AG04450 (cell line): ENCODE results near the gene ERI3. TPM values are rescaled to one million over a fixed set of nuclear protein-coding genes. Genes with fewer than 3 reads are reported as not detected.

ENCODE experiments used
- CTCF ChIA-PET: fragments of 300-600, 350-600 bp; formaldehyde crosslinking; extraction: SDS; loops from one replicate; lab custom pipeline; 2022; ENCODE audit warnings: antibody characterized with exemption, inconsistent platforms; lab: Charles Lee
- POLR2A ChIA-PET: fragments of 350-600 bp; formaldehyde crosslinking; extraction: SDS; loops from one replicate; lab custom pipeline; 2021; ENCODE audit warnings: antibody characterized with exemption, inconsistent platforms; lab: Yijun Ruan, JAX
- DNase-seq: peaks from one replicate; pipeline ENCODE4 v3.0.0-alpha.2; 2011; ENCODE audit warnings: low read depth, low spot score
- H3K27ac ChIP-seq: one replicate; pipeline ENCODE4 v1.5.1; 2012; ENCODE audit warnings: low read depth, low read length, control low read depth
- H3K27me3 ChIP-seq: one replicate; pipeline ENCODE4 v1.6.0; 2012; ENCODE audit warnings: low read length; ENCODE audit not compliant: control insufficient read depth, insufficient read depth
- H3K4me3 ChIP-seq: 2 replicates; pipeline ENCODE4 v1.5.1; 2011; ENCODE audit warnings: mild to moderate bottlenecking, low read depth, low read length, control low read depth
- H3K9me3 ChIP-seq: 2 replicates; pipeline ENCODE4 v1.5.1; 2012; ENCODE audit warnings: low read length; ENCODE audit not compliant: control insufficient read depth, insufficient read depth
- polyA plus RNA-seq: library from polyadenylated mRNA; depleted of rRNA; stranded (reverse); fragments of >200 nt; gene quantifications from 2 replicates; pipeline ENCODE4 v1.2.3, GENCODE V29; 2011
- TF ChIP-seq, protein P1 (sequence below): IDR thresholded peaks from 2 replicates; pipeline ENCODE4 v1.5.1; 2011; ENCODE audit warnings: low read depth, low read length, control low read depth, inconsistent platforms

The ERI3 gene
- polyA plus RNA-seq, 1 experiment = 46.2 TPM

DNA sequence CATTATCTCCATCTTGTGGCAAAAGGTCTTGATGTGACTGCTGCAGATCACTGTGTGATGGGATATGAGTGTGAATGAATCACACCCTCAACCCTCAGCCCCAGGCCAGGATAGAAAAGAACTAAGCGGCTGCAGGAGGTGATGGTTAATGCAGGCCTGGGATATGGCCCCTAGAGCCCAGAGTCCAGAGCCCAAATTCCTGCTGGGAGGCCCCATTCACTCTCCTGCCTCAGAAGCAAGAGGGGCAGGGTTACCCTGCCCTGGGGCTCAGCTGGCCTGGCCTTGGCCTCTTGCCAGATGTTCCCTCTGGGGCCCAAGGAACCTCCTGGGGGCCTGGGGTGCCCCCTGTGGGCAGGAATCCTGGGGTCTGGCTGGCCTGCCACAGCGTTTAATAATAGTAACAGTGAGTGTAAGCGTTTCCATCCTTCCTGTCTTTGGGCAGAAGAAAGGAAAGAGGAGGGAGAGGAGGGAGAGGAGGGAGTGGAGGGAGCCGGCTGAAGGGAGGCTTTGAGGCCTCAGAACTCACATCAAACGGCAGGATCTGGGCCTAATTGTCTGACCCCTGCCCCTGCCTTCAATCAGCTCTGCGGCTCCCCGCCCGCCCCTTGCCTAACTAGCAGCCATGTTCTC lies 115.6 kb downstream of the ERI3 start:
- ChIA-PET POLR2A (interaction anchor here (1.6 kb wide), 1 partner anchor 19 kb away, joined by 3 read pairs; no protein-coding TSS in a partner anchor), CTCF (interaction anchor here (0.8 to 3.8 kb wide), 9 partner anchors 9 to 414 kb away, joined by 3 to 34 read pairs (median 3); no protein-coding TSS in a partner anchor)
- Histone ChIP-seq H3K9me3 (no peaks in the 10 kb centered on the region; the same call in 1 of the 2 replicates), H3K4me3 (no peak overlapping the region), H3K27me3 (no peaks in the 10 kb centered on the region), H3K27ac (peak overlapping the region; percentile 52)
- DNase-seq = no peak
- TF ChIP-seq, protein P1, sequence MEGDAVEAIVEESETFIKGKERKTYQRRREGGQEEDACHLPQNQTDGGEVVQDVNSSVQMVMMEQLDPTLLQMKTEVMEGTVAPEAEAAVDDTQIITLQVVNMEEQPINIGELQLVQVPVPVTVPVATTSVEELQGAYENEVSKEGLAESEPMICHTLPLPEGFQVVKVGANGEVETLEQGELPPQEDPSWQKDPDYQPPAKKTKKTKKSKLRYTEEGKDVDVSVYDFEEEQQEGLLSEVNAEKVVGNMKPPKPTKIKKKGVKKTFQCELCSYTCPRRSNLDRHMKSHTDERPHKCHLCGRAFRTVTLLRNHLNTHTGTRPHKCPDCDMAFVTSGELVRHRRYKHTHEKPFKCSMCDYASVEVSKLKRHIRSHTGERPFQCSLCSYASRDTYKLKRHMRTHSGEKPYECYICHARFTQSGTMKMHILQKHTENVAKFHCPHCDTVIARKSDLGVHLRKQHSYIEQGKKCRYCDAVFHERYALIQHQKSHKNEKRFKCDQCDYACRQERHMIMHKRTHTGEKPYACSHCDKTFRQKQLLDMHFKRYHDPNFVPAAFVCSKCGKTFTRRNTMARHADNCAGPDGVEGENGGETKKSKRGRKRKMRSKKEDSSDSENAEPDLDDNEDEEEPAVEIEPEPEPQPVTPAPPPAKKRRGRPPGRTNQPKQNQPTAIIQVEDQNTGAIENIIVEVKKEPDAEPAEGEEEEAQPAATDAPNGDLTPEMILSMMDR = peak; percentile 37

DNA sequence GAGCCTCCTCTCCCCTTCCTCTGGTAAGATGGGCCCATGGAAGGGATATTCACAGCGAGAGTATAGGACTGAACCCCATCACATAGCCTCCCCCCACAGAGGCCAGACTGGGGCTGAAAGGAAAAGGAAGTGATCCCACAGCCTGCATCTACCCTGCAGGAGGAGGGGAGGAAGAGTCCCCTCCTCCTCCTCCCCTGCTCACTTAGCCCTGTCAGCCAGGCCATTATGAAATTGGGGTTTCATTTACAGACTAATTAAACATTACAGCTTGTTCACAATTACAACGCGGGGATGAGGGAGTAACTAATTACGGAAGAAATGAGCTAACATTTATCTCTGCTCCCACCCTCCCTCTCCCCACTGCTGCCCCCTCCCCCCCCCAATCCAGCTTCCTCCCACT lies 116.4 kb downstream of the ERI3 start:
- H3K4me3 ChIP-seq = no peak overlapping the region
- no peak overlapping the region for H3K27ac ChIP-seq
- POLR2A ChIA-PET = no interaction called here
- no peaks in the 10 kb centered on the region for H3K27me3 ChIP-seq
- no peaks in the 10 kb centered on the region; the same call in 1 of the 2 replicates for H3K9me3 ChIP-seq
- CTCF ChIA-PET = interaction anchor here (0.5 to 3.8 kb wide), 12 partner anchors 9 to 414 kb away, joined by 3 to 34 read pairs (median 3); no protein-coding TSS in a partner anchor
- TF ChIP-seq, protein P1 = no peak
- no peak for DNase-seq

DNA sequence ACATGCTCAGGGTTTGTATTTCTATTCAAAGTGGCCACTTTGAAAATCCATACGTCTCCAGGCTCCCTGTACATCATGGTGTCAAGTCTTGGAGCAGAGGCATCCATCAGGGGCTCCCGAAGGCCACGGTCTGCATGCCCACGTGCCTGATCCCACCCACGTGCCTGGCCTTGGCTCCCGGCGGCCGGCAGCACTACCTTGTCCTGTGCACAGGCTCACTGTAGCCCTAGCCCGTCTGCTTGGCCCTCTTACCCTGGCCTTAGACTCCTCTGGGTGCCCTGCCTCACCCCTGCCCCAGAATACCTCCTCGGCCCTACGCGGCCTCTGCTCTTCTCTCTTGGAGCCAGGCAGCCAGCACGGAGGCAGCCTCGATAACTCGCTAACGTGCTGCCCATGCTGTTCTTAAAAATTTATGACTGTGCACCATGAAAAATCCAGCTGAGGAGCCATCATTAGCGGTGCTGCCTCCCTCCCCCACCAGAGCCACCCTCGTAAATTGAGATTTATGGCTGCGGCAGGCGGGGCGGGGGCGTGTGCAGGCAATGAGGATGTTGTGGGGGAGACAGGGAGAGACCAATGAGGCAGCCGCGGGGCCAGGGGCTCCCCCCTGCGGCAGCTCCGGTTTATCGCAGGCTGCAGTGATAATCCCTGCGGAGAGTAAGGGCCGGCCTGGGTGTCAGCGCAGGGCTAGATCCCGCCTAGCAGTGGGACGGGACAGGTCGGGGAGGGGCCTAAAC lies 117.2 kb downstream of the ERI3 start:
- POLR2A ChIA-PET = no interaction called here
- Histone ChIP-seq H3K27me3 (no peaks in the 10 kb centered on the region), H3K27ac (peak overlapping the region; percentile 11), H3K9me3 (no peaks in the 10 kb centered on the region; the same call in 1 of the 2 replicates), H3K4me3 (no peak overlapping the region)
- CTCF ChIA-PET = interaction anchor here (1.0 to 3.8 kb wide), 8 partner anchors 8 to 415 kb away, joined by 3 to 34 read pairs (median 4); no protein-coding TSS in a partner anchor
- TF ChIP-seq, protein P1 = peak; percentile 70
- no peak for DNase-seq

DNA sequence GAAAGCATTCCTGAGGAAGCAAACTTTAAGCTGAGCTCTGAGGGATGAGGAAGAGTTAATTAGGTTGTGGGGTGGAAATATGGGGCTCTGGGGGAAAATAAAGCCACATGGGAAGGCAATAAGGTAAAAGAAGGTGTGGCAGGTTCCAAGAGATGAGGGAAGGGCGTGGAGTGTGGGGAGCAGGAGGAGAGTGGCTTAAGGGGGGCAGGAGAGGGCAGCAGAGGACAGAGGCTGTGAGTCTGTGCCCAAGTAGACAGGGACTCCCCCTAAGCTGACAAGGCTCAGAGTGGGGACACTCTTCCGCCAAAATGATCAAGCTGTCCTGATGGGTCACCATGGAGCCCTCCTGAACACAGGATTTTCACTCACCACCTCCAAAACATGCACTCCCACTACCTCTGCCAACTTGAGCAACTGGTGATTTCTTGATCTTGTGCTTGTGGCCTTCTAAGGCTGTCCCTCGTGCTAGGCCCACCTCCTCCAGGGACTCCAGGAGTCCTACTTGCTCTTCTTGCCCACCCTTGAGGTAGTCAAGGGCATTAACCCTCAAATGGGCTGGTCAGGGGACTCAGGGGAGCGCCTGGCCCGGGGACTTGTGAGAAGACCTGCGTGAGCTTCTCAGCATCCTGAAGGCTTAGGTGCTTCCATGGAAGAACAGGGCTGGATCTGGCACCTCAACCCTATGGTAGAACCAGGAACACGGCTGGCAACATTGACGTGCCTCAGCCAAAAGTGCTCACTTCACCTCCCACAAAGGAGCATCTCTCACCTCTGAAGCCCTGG lies 118.4 kb downstream of the ERI3 start:
- Histone ChIP-seq H3K9me3 (no peaks in the 10 kb centered on the region; the same call in 1 of the 2 replicates), H3K27ac (no peak overlapping the region), H3K27me3 (no peaks in the 10 kb centered on the region), H3K4me3 (no peak overlapping the region)
- DNase-seq = no peak
- ChIA-PET CTCF (interaction anchor here (1.0 to 3.8 kb wide), 4 partner anchors 17 to 358 kb away, joined by 3 to 34 read pairs (median 8); no protein-coding TSS in a partner anchor), POLR2A (no interaction called here)
- TF ChIP-seq, protein P1 = no peak
